ENCODE results near the gene SNED1.

Gene SNED1

DNA sequence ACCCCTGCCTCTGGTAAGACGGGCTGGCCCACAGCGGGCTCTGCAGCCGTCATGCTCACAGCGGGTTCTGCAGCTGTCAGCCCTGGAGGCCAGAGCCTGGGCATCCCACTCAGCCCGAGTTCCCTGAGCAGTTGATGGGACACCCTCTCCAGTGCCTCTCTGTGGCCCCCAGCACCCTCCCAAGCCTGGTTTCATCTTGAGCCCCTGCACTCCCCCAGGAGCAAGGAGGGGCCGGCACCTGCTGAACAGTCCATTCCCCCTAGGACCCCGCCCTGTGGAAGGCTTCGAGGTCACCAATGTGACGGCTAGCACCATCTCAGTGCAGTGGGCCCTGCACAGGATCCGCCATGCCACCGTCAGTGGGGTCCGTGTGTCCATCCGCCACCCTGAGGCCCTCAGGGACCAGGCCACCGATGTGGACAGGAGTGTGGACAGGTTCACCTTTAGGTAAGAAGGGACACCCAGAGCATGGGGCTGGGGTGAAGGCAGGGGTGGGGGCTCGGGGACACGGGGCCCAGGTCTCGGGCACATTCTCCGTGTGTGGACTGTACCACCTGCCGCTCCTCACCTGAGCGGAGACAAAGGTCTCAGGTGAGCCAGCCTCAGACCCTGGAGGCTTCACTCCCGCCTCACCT is 69.2 kb downstream of the SNED1 start:
- no peak overlapping the region for H3K4me3 ChIP-seq (ENCODE audit: low read depth, low read length)
- CTCF ChIA-PET = interaction anchor here (0.9 to 1.3 kb wide), 2 partner anchors 153 to 217 kb away, joined by 3 read pairs; no protein-coding TSS in a partner anchor
- POLR2A ChIA-PET = no interaction called here
- no peak for DNase-seq (ENCODE audit: low read depth, low spot score)
- TF ChIP-seq, protein P1, sequence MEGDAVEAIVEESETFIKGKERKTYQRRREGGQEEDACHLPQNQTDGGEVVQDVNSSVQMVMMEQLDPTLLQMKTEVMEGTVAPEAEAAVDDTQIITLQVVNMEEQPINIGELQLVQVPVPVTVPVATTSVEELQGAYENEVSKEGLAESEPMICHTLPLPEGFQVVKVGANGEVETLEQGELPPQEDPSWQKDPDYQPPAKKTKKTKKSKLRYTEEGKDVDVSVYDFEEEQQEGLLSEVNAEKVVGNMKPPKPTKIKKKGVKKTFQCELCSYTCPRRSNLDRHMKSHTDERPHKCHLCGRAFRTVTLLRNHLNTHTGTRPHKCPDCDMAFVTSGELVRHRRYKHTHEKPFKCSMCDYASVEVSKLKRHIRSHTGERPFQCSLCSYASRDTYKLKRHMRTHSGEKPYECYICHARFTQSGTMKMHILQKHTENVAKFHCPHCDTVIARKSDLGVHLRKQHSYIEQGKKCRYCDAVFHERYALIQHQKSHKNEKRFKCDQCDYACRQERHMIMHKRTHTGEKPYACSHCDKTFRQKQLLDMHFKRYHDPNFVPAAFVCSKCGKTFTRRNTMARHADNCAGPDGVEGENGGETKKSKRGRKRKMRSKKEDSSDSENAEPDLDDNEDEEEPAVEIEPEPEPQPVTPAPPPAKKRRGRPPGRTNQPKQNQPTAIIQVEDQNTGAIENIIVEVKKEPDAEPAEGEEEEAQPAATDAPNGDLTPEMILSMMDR (IDR thresholded peaks at IDR 0.05; ENCODE audit: insufficient read depth, low read length, missing control alignments) = no peak

- POLR2A ChIA-PET = interaction anchor here (0.7 kb wide), 1 partner anchor 144 kb away, joined by 3 read pairs; no protein-coding TSS in a partner anchor
- no peak overlapping the region for H3K4me3 ChIP-seq (ENCODE audit: low read depth, low read length)
- CTCF ChIA-PET = interaction anchor here (1.3 to 2.3 kb wide), 2 partner anchors 9 to 154 kb away, joined by 3 to 14 read pairs; no protein-coding TSS in a partner anchor
- no peak for DNase-seq (ENCODE audit: low read depth, low spot score)
- TF ChIP-seq, protein P1 (IDR thresholded peaks at IDR 0.05; ENCODE audit: insufficient read depth, low read length, missing control alignments) = no peak
Observed at GRCh38 chr2:241068136-241068941, 69.9 kb downstream of the SNED1 start.

DNA sequence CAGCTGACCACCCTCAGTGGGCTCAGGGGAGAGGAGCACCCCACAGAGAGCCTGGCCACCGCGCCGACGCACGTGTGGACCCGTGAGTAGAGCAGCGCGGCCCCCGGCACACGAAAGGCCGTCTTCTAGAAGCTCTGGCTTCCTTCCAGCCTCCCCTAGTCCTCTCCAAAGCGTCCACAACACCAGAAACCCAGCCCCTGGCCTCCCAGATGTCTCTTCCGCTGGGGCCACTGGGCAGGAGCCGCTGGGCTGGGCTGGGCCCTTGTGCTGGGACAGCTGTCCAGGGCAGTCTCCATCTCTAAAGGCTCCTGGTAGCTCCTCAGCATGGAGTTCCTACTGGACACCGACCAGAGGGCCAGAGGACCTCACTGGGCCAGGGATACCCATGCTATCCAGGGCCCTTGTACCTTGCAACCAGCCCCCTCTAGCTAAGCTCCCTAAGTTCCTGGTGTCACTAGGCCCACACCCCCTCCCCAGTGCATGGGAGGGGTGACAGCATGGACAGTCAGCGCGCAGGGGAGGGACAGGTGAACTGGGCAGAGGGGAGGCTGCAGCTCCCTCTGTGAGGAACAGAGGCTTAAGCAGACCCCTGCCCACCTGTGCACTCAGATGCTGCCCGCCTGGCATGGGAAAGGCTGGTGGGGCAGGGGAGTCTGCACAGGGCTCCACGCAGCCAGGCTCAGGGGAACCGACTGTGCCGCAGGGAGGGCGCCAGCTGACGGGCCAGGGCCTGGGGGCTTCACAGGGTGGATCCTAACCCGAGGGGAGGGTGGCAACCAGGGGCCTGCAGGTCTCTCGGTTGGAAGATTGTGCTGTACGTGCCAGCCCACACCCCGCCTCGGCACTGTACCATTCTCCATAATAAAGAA is 70.8 kb downstream of the SNED1 start:
- no peak for DNase-seq (ENCODE audit: low read depth, low spot score)
- ChIA-PET CTCF (interaction anchor here (1.3 to 2.3 kb wide), 2 partner anchors 9 to 155 kb away, joined by 3 to 14 read pairs; no protein-coding TSS in a partner anchor), POLR2A (no interaction called here)
- TF ChIP-seq, protein P1 (IDR thresholded peaks at IDR 0.05; ENCODE audit: insufficient read depth, low read length, missing control alignments) = no peak
- no peak overlapping the region for H3K4me3 ChIP-seq (ENCODE audit: low read depth, low read length)

- DNase-seq (ENCODE audit: low read depth, low spot score) = no peak
- no peak overlapping the region for H3K4me3 ChIP-seq (ENCODE audit: low read depth, low read length)
- ChIA-PET CTCF (interaction anchor here (2.3 kb wide), 1 partner anchor 8 kb away, joined by 14 read pairs; no protein-coding TSS in a partner anchor), POLR2A (no interaction called here)
- TF ChIP-seq, protein P1 (IDR thresholded peaks at IDR 0.05; ENCODE audit: insufficient read depth, low read length, missing control alignments) = no peak
Observed at GRCh38 chr2:241069821-241070281, 71.4 kb downstream of the SNED1 start.

DNA sequence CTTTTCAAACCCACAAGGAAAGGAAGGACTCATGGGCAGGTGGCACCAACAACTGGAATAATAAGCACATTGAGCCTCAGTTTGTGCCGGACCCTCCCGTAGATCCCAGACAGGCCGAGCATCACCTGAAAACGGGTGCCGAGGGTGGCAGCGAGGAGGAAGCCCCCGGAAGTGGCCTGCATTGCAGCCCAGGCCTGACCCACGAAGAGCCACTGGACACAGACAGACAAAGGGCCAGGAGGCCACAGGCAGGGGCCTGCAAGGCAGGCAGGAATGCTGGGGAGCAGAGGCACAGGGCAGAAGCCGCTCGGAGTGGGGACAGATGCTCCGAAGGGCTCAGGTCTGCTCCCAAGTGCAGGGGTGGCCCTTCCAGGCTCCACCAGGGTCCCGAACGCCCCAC is 71.9 kb downstream of the SNED1 start:
- CTCF ChIA-PET = interaction anchor here (2.3 kb wide), 1 partner anchor 7 kb away, joined by 14 read pairs; no protein-coding TSS in a partner anchor

More for the DNA sequence above, 71.9 kb downstream of the SNED1 start:
- DNase-seq (ENCODE audit: low read depth, low spot score) = no peak
- TF ChIP-seq, protein P1 (IDR thresholded peaks at IDR 0.05; ENCODE audit: insufficient read depth, low read length, missing control alignments) = no peak
- POLR2A ChIA-PET = no interaction called here
- no peak overlapping the region for H3K4me3 ChIP-seq (ENCODE audit: low read depth, low read length)
